SK-N-DZ (cell line): ENCODE results near the gene FAM222A.

ENCODE experiments used
- DNase-seq: peaks from one replicate; pipeline ENCODE4 v3.0.0-alpha.2; 2015; ENCODE audit warnings: low spot score

The FAM222A gene

DNA sequence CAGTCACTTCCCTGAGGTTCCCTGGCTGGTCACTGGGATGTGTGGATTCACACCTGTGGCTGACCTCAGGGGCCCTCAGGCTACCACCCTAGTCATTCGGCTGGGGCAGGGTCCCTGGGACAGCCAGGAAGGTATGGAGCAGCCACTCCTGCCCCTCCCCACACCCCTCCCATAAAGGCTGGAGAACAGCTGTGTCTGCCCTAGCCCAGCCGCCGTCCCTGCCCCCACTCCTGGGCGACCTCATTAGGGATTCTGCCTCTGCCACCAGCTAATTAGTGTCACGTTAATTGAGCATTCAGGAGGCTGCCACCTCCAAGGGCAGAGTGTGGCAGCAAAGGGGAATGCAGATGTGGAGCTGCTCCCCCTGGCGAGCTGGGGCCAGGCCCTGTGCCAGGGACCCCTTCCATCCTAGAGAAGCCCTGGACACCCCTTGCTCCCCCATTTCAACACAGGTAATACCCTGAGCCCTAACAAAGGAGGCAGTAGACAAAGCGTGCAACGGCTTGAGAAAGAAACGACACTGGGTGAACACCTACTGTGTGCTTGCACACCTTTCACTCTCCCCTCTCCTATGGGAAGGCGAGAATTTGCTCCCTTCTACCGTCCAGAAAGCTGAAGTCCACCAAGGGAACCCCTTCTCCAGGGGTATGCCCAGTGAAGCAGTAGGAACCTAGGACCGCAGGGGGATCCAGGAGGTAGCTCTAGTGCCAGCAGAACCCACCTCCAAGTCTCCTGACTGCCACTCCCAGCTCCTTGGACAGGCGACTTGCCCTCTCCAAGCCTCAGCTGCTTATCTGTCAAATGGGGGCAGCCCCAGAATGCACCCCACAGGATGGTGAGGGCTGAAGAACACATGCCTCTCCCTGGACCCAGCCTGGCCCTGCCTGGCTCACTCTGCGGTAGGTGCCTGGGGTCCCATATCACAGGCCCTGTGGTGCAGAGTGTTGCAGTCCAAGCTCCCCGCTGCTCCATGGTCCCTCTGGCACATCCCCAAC is 45.1 kb downstream of the FAM222A start:
- no peak for DNase-seq

GRCh38 chr12:109759595-109759994 is 46.0 kb downstream of the FAM222A start:
- no peak for DNase-seq

GRCh38 chr12:109760031-109760929 is 46.7 kb downstream of the FAM222A start:
- no peak for DNase-seq

DNA sequence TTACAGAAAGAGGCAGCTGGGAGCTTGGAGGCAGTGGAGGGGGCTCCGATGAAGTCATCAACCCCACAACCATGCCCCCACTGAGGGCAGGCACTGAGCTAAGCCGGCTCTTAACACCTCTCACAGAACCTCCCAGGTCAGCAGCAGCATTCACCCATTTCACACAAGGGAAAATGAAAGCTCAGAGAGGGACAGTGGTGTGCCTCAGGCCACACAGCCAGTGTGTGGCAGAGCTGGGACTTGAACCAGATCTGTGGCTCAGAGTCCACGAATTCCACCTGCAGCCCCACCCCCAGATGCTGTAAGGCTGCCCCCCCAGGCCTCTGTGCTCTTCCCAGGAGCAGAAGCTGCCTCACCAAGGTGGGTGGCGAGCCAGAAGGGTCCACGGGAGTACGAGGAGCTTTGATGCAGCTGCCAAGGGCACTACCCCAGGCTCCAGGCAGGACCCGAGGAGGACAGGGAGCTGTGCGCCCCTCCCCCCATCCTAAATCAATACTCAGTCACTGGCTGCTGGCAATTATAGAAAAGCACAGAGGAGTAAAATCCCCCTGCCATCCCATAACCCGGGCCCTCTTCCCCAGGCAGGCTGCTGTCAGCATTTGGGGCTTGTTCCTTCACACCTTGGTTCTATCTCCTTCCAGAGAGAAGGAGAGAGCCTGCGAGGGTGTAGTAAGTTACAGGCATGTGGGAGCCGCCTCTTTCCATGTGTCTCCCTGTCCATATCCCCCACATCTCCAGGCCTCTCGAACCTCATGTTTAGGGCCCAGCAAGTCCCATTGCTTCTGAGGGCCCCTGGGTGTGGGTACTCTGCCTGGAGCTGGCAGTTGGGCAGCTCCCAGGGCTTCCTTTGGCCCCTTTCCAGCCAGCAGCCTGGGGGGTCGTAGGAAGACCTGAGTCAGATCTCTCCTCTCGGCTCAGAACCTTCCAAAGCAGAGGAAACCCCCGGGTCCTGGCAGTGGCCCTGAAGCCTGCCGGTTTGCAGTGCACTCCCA is 47.6 kb downstream of the FAM222A start:
- DNase-seq: no peak

DNA sequence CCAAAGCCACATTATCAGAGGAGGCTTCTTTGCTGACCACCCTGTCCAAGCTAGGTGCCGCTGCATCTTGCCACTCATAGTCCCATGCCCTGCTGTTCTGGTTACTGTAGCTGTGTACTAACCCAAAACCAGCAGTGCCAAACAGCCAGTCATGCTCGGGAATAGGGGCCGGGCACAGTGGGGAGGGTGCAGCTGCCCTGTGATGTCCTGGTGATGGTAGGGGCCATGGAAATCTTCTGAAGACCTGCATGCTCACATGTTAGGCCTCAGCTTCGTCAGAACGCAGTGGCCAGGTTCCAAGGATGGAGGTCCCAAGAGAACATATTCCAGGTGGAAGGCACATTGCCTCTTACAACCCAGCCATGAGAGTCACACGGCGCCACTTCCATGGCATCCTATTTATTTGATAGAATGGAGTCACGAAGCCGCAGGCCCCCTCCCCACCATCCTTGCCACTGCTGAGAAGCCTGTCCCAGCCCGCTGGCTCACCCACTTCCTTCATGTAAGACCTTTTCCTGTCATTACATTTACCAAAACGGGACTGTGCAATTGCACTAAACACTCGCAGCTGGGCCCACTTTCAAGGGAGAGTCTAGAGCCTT is 48.5 kb downstream of the FAM222A start:
- DNase-seq: no peak

DNA sequence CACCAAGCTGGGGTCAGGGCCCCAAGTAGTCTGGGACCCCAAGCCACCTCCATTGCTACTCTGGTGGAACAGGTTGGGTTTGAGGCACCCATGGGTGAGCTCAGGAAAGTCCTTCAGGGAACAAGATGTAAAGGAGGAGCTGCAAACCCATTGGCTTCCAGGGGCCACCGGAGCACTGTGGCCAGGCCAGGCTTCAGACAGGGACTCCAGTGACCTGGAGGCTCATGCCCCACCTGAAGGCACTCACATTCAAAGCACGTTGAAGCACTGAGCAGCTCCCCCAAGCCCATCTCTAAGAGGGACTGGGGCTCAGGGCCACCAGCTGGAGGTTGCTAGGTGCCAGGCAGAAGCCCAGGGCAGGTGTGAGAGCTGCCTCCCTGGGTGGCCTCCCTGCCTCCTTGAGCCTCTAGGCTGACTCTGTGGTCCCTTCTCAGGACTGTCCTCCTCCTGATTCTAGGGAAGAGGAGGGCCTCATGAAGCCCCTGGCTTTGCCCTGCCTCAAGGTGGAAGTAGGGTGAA is 49.1 kb downstream of the FAM222A start:
- no peak for DNase-seq

- DNase-seq: no peak
Observed at GRCh38 chr12:109763201-109763841, 49.7 kb downstream of the FAM222A start.

- DNase-seq: no peak
Observed at GRCh38 chr12:109764123-109764522, 50.5 kb downstream of the FAM222A start.

DNA sequence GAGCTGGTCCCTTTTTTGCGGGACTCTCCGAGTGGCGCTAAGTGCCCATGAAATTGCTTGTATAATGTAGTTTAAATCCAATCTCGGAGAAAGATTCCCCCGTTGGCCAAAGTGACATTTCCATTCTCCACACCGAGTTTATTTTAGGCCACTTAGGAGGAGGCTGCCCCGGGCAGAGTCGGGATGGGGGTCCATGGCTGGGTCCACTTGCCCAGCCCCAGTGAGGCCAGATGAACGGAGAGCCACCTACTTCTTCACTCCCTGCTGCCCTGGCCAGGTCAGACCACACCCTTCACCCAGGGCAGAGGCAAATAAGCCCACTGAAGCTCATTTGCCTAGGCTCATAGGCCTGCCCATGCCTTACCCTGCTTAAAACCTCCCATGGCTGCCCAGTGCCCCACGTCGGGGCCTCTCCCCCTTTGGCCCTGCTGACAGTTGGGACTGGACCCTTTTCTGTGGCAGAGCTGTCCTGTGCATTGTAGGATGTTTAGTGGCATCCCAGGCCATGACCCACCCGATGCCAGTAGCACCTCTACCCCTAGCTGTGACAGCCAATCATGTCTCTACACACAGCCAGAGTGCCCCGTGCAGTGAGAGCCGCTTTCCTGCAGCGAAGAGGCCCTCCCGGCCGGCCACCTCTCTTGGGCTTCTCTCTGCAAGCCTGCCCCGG is 51.3 kb downstream of the FAM222A start:
- no peak for DNase-seq

- no peak for DNase-seq
Observed at GRCh38 chr12:109765446-109765810, 51.8 kb downstream of the FAM222A start.

GRCh38 chr12:109766251-109766778 is 52.7 kb downstream of the FAM222A start:
- no peak for DNase-seq

DNA sequence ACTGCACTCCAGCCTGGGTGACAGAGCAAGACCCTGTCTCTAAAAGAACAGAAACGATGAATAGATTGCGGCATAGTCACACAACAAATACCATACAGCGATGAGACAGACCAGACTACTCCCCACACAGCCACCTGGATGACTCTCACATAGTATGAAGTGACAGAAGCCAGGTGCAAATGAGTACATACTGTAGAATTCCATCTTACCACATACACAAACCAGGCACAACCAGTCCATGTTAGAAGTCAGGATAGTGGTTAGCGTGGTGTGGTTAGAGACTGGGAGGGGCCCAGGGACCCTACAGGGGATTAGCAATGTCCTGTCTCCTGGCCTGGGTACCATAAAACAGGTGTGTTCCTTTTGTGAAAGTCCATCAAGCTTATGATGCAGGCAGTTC is 53.8 kb downstream of the FAM222A start:
- no peak for DNase-seq

DNA sequence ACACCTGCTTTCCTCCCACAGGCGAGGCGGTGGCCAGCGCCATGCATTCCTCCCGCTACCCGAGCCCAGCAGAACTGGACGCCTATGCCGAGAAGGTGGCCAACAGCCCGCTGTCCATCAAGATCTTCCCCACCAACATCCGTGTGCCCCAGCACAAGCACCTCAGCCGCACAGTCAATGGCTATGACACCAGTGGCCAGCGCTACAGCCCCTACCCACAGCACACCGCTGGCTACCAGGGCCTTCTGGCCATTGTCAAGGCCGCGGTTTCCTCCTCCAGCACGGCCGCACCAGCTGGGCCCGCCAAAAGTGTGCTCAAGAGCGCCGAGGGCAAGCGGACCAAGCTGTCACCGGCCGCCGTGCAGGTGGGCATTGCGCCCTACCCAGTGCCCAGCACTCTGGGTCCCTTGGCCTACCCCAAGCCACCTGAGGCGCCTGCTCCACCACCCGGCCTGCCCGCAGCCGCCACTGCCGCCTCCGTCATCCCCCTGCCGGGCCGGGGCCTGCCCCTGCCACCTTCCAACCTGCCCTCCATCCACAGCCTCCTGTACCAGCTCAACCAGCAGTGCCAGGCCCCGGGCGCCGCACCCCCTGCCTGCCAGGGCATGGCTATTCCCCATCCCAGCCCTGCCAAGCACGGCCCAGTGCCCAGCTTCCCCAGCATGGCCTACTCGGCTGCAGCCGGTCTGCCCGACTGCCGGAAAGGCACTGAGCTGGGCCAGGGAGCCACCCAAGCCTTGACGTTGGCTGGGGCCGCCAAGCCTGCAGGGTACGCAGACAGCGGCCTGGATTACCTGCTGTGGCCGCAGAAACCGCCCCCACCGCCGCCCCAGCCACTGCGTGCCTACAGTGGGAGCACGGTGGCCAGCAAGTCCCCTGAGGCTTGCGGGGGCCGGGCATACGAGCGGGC is 54.6 kb downstream of the FAM222A start:
- DNase-seq: no peak

DNA sequence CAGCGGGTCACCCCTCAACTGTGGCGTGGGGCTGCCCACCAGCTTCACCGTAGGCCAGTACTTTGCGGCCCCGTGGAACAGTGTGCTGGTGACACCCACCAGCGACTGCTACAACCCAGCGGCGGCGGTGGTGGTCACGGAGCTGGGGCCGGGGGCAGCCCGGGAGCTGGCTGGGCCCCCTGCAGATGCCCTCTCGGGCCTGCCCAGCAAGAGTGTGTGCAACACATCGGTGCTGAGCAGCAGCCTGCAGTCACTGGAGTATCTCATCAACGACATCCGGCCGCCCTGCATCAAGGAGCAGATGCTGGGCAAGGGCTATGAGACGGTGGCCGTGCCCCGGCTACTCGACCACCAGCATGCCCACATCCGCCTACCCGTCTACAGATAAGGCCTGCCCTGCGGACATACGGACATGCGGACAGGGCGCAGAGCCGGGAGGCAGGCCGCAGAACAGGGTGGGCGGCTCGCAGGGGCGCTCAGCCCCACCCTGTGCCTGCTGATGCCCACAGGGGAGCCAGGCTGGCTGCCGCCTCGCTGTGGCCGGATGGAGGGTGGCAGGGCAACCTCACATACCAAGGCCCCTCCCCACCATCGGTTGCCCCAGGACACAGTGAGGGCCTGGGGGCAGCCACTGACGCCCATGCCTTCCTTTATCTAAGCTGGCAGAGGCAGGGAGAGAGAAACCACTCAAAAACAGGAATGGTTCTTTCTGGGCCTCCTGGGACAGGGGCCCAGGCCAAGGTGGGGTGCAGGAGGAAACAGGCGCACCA is 55.5 kb downstream of the FAM222A start:
- no peak for DNase-seq

DNA sequence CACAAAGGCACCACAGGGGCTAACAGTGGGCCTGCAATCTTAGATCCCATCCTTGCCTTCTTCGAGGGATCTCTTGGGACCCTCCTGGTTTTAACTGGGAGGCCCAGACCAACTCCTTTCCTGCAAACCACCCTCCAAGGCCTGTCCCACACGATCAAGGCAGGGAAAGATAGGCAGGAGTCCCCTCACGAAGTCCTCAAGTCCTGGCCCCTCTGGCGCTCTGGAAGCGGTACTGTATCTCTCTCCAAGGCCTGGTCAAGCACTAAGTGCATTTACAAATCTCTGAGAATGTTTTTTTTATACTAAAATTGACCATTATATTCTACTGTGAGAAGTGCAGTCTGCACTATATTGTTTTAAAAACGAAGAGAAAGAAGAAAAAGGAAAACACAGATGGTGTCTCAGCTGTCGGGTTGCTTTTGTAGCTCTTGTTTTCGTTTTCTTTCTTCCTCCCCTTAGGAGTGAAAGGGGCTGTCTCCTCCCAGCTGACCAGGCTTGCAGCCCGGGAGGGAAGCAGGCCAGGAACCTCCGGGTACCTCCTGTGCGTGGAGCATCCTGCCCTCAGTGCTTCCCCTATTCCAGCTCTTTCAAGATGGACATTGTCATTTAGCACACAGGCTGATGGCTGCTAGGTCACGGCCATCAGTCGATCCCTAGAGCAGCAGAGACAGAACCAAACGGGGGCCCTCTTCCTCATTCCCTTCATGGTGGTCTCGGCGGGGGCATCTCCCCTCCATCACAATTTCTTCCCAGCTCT is 56.7 kb downstream of the FAM222A start:
- no peak for DNase-seq

DNA sequence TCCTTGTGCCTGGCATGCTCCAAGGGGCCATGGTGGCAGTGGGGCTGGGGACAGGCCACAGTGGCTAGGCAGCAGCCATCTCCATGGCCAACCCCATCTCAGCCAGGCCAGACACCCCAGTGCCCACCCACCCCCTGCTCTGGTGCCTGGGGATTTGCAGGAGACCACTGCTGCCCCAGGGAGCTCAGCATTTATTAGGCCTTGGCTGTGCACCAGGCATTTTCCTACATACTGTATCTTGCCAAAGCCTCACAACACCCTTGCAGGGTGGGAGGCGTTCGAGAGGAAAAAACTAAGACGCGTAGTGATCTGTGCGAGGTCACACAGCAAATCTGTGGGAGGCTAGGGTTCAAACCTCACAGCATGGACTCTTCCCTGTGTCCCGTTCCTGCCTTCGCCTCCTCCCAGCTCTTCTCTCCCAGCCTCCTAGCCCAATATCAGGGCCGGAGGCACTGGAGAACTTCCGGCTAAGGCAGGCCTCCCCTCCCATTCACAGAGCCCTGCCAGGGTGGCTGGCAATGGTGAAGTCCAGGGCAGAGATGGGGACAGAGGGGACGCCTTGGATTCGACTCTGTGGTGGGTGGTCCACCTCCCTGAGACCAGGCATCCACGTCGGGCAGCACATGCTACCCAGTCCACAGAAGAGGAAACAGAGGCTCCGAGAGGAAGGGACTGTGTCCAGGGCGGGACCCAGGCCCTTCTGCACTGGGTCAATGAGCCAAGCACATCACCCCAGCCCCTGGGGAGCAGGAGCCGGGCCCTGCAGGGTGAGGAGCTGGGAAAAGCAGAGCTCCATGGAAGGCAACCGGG is 57.4 kb downstream of the FAM222A start:
- DNase-seq: no peak
